Activated T-cell treated with anti-CD3 and anti-CD28 coated beads, Interleukin-2, amount 50 U/mL, for 24 hours (primary cell): Measurements from ENCODE around the gene PROM2.

ENCODE experiments used
- DNase-seq: peaks from one replicate; pipeline ENCODE4 v3.0.0-alpha.2; 2020
- H3K27ac Mint-ChIP-seq: 2 replicates; pipeline ENCODE4 v1.8.0; 2020; ENCODE audit warnings: mild to moderate bottlenecking, mixed read lengths
- H3K27me3 Mint-ChIP-seq: 2 replicates; pipeline ENCODE4 v1.8.0; 2020; ENCODE audit warnings: mixed read lengths
- H3K36me3 Mint-ChIP-seq: 2 replicates; pipeline ENCODE4 v1.8.0; 2020; ENCODE audit warnings: low read depth, mixed read lengths
- H3K4me1 Mint-ChIP-seq: 2 replicates; pipeline ENCODE4 v1.8.0; 2020; ENCODE audit warnings: low read depth, mixed read lengths
- H3K4me3 Mint-ChIP-seq: 2 replicates; pipeline ENCODE4 v1.8.0; 2020; ENCODE audit warnings: mild to moderate bottlenecking, moderate library complexity, mixed read lengths
- H3K9me3 Mint-ChIP-seq: 2 replicates; pipeline ENCODE4 v1.8.0; 2020; ENCODE audit warnings: mixed read lengths

Gene PROM2

DNA sequence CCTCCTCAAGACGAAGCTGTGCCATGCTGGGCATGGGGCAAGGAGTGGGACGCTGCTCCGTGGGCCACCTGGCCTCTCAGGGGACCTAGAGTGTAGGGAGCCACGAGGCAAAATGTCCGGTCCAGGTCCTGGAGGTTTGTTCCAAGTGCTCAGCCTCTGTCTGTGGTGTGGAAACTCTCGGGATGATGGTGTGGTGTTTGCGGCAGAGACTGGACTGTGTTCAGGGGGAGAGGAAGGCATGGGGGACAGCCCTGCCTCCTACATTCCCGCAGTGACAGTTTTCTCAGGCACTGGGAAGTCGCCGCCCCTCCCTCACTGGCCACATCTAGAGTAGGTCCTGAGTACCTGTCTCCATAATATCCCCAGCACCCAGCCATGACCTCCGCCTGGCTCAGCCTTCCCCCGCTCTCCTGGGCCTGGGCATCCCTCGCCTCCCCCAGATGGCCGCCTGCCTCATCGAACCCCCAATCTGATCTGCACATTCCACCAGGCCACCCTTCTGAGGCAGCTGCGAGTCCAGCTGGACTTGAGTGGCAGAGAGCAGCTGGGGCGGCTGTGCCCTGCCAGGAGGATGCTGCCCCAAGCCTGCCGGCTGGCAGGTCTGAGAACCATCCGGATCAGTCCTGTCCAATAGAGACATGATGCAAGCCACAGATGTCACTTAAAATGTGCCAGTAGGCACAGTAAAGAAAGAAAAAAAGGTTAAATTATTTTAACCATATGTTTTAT is 29.1 kb downstream of the PROM2 start:
- Mint-ChIP-seq H3K4me3 (no peak overlapping the region), H3K27me3 (no peaks in the 10 kb centered on the region), H3K9me3 (no peaks in the 10 kb centered on the region), H3K36me3 (no peaks in the 10 kb centered on the region), H3K27ac (no peak overlapping the region), H3K4me1 (no peaks in the 10 kb centered on the region)
- no peak for DNase-seq

DNA sequence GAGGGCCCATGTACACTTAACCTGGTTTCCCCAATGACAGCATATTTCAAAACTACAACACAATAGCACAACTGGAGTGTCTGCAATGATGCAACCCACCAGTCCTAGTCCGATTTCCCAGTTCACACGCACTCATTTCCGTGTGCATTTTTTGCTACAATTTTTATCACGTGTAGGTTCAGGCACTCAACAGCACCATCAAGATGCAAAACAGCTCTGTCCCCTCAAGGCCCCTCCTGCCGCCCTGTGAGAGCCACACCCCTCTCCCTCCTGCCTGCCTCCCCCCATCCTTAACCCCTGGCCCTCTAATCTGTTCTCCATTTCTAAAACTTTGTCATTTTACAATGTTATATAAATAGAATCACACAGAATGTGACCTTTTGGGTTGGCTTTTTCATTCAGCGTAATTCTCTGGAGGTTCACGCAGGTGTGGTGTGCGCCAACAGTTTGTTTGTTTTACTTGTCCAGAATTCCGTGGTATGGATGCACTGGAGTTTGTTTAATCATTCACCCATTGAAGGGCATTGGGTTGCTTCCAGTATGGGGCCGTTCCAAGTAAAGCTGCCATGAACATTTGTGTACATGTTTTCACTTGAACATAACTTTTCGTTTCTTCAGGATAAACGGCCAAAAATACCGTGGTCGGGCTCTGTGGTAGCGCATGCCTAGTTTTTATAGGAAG is 31.3 kb downstream of the PROM2 start:
- Mint-ChIP-seq H3K27me3 (no peaks in the 10 kb centered on the region), H3K36me3 (no peaks in the 10 kb centered on the region), H3K27ac (no peak overlapping the region), H3K9me3 (no peaks in the 10 kb centered on the region), H3K4me3 (no peak overlapping the region), H3K4me1 (no peaks in the 10 kb centered on the region)
- no peak for DNase-seq

GRCh38 chr2:95306336-95306895 is 32.2 kb downstream of the PROM2 start:
- Mint-ChIP-seq H3K27me3 (no peaks in the 10 kb centered on the region), H3K4me3 (no peak overlapping the region), H3K9me3 (no peaks in the 10 kb centered on the region), H3K27ac (no peak overlapping the region), H3K36me3 (no peaks in the 10 kb centered on the region), H3K4me1 (no peaks in the 10 kb centered on the region)
- no peak for DNase-seq

DNA sequence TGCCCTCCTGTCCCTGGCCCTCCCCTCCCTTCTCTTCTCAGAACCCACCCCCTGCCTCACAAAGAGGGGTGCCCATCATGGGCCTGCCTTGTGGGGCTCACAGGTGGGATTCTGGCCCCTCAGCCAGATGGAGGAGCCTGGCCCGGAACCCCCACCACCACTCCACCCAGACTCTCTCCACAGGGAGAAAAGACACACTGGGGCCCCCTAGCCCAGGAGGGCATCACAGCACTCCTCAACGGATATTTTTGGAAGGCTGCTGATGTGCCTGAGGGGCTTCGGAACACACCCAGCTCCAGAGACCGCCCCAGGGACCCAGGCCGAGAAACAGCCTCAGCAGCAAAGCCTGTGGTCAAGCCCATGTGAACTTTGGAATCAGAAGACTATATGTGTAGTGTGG is 32.8 kb downstream of the PROM2 start:
- Mint-ChIP-seq H3K27me3 (no peaks in the 10 kb centered on the region), H3K4me3 (no peak overlapping the region), H3K4me1 (no peaks in the 10 kb centered on the region), H3K9me3 (no peaks in the 10 kb centered on the region), H3K27ac (no peak overlapping the region), H3K36me3 (no peaks in the 10 kb centered on the region)
- DNase-seq, result no peak

GRCh38 chr2:95307878-95308277 is 33.6 kb downstream of the PROM2 start:
- Mint-ChIP-seq H3K36me3 (no peaks in the 10 kb centered on the region), H3K4me3 (no peak overlapping the region), H3K27me3 (no peaks in the 10 kb centered on the region), H3K4me1 (no peaks in the 10 kb centered on the region), H3K9me3 (no peaks in the 10 kb centered on the region), H3K27ac (no peak overlapping the region)
- DNase-seq, result no peak

- no peaks in the 10 kb centered on the region for H3K36me3 Mint-ChIP-seq
- DNase-seq, result no peak
- no peak overlapping the region for H3K4me3 Mint-ChIP-seq
- H3K9me3 Mint-ChIP-seq, result no peaks in the 10 kb centered on the region
- no peaks in the 10 kb centered on the region for H3K27me3 Mint-ChIP-seq
- no peaks in the 10 kb centered on the region for H3K4me1 Mint-ChIP-seq
- no peak overlapping the region for H3K27ac Mint-ChIP-seq
These were observed 34.3 kb downstream of the PROM2 start for GRCh38 chr2:95308426-95308990.

- no peaks in the 10 kb centered on the region for H3K9me3 Mint-ChIP-seq
- no peak for DNase-seq
- H3K27ac Mint-ChIP-seq, result no peak overlapping the region
- H3K4me3 Mint-ChIP-seq, result no peak overlapping the region
- no peaks in the 10 kb centered on the region for H3K27me3 Mint-ChIP-seq
- H3K4me1 Mint-ChIP-seq, result no peaks in the 10 kb centered on the region
- H3K36me3 Mint-ChIP-seq, result no peaks in the 10 kb centered on the region
These were observed 35.4 kb downstream of the PROM2 start for GRCh38 chr2:95309599-95309998.

GRCh38 chr2:95310216-95310615 is 36.0 kb downstream of the PROM2 start:
- DNase-seq, result no peak
- Mint-ChIP-seq H3K4me1 (no peaks in the 10 kb centered on the region), H3K36me3 (no peaks in the 10 kb centered on the region), H3K27ac (no peak overlapping the region), H3K9me3 (no peaks in the 10 kb centered on the region), H3K4me3 (no peak overlapping the region), H3K27me3 (peaks cover 3% of the 10 kb centered on the region)

DNA sequence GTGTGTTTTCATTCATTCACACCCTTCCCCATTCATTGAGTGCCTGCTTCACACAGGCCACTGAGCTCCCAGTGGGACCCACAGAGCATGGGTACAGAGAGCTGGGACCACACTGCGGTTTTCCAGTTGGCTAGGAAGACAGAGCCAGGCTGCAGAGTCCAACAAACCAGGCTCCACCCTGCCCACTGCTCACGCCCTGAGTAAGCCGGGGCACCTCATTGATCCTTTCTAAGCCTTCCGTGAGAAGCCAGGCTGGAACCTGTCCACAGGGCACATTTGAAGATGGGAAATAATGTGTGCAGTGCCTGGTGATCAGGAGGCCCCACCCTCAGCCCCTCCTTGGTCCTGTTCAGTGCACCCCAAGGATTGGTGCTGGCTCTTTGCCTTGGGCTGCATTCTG is 36.4 kb downstream of the PROM2 start:
- no peaks in the 10 kb centered on the region for H3K36me3 Mint-ChIP-seq
- peaks cover 6% of the 10 kb centered on the region for H3K27me3 Mint-ChIP-seq
- H3K4me1 Mint-ChIP-seq, result no peaks in the 10 kb centered on the region
- H3K9me3 Mint-ChIP-seq, result no peaks in the 10 kb centered on the region
- H3K27ac Mint-ChIP-seq, result no peak overlapping the region
- DNase-seq, result no peak
- no peak overlapping the region for H3K4me3 Mint-ChIP-seq

GRCh38 chr2:95311815-95312542 is 37.7 kb downstream of the PROM2 start:
- no peaks in the 10 kb centered on the region for H3K9me3 Mint-ChIP-seq
- no peak overlapping the region for H3K27ac Mint-ChIP-seq
- H3K4me1 Mint-ChIP-seq, result no peaks in the 10 kb centered on the region
- H3K27me3 Mint-ChIP-seq, result peaks cover 6% of the 10 kb centered on the region
- no peaks in the 10 kb centered on the region for H3K36me3 Mint-ChIP-seq
- no peak overlapping the region for H3K4me3 Mint-ChIP-seq
- DNase-seq, result no peak

GRCh38 chr2:95312543-95313201 is 38.4 kb downstream of the PROM2 start:
- no peaks in the 10 kb centered on the region for H3K36me3 Mint-ChIP-seq
- H3K4me3 Mint-ChIP-seq, result no peak overlapping the region
- peaks cover 6% of the 10 kb centered on the region for H3K27me3 Mint-ChIP-seq
- H3K27ac Mint-ChIP-seq, result no peak overlapping the region
- DNase-seq, result no peak
- no peaks in the 10 kb centered on the region for H3K9me3 Mint-ChIP-seq
- H3K4me1 Mint-ChIP-seq, result no peaks in the 10 kb centered on the region

- H3K9me3 Mint-ChIP-seq, result no peaks in the 10 kb centered on the region
- H3K36me3 Mint-ChIP-seq, result no peaks in the 10 kb centered on the region
- no peak overlapping the region for H3K4me3 Mint-ChIP-seq
- DNase-seq, result no peak
- H3K27ac Mint-ChIP-seq, result no peak overlapping the region
- peaks cover 6% of the 10 kb centered on the region for H3K27me3 Mint-ChIP-seq
- H3K4me1 Mint-ChIP-seq, result no peaks in the 10 kb centered on the region
These were observed 39.3 kb downstream of the PROM2 start for GRCh38 chr2:95313296-95314131.

DNA sequence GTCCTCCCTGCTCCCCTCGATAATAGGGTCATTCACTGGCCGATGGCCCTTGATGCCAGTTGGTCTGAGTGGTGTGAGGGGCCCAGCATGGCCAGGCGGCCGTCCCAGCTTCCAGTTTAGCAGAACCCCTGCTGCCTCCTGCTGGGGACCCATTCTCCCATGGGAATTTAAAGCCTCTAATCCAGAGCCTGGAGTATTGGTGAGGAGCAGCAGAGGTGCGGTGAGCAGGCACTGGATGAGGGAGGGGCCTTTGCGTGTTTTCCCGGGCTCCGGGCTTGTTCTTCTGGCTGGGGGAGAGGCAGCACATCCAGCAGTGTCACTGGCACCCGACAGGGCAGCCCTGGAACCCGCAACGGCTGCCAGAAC is 40.3 kb downstream of the PROM2 start:
- Mint-ChIP-seq H3K27ac (no peak overlapping the region), H3K4me3 (no peak overlapping the region), H3K4me1 (no peaks in the 10 kb centered on the region), H3K9me3 (no peaks in the 10 kb centered on the region), H3K36me3 (no peaks in the 10 kb centered on the region), H3K27me3 (peaks cover 6% of the 10 kb centered on the region)
- DNase-seq, result no peak
